HG03378 (cell line): ENCODE data around the gene CADM3.

ENCODE experiments used
- ATAC-seq: cut with Tn5 transposase; IDR thresholded peaks from one replicate; pipeline ENCODE4 v1.9.1; 2021; ENCODE audit warnings: mild to moderate bottlenecking, moderate library complexity; ENCODE audit not compliant: unreplicated experiment

The CADM3 gene

DNA sequence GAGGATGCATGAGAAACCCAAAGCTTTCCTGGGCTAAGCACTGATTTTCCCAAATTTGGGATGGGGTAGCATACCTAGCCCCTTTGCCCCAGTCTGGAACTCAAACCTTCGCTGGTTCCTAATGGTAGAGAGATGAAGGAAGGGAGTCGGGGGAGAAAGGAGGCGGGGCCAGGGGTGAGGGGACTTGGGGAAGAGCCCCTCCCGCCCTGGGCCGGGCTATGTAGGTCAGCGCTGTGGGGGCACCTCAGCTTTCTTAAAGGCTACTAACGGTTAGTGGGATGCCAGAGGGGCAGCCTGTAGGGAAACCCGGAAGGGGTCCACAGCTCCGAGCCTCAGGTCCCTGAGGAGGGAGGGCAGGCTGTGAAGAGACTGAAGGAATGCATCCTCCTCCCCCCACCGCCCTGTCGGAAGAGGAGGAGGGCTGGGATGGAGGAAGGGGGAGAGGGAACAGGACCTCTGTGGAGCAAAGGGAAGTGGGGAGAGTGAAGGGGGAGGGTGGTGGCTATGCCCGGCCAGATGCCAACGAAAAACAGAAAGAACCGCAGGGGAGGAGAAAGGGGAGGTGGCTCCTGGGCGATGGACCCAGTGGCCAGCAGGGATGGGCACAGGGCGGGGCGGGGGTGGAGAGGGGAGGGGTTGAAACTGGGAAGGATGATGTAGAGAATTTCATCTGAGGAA, 1.3 kb downstream of the CADM3 start:
- no peak for ATAC-seq

GRCh38 chr1:159173320-159173719, 1.9 kb downstream of the CADM3 start:
- ATAC-seq: no peak

DNA sequence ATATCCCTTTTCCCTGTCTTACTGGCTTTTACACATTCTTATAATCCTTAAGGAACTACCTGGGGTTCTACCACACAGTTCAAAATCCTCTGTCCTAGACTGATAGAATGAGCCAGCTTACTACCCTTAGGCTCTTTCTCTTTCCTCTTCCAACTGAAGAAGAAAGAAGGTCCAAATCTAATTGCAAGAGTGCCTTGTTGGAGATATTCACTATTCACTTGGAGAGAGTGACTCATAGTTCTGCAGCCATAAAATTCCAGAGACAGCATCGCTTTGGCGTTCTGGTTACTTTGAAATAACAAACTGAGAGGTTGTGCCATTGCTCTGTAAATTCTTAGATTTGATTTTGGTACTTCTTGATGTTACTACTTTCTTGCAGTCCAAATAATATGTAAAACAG, 4.2 kb downstream of the CADM3 start:
- ATAC-seq: no peak

- ATAC-seq: no peak
Measured at GRCh38 chr1:159177272-159177907, 6.0 kb downstream of the CADM3 start.

DNA sequence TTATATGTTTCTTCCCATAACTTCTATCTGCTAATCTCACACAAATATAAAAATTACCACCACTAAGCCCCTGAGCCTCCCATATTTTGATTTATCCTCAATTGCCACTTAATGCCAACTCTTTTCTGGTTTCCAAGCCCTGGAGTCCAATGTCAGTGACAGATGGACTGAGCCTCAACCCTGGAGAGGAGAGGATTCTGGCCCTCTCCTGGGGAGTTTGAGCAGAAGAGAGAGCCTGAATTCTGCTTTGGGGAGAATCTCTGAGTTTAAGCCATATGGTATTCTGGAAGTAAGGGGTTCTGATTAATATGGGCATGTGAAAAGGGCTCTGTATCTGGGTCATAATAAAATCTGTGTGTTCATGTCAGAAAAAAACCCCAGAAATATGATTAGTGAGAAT, 8.5 kb downstream of the CADM3 start:
- ATAC-seq: no peak

DNA sequence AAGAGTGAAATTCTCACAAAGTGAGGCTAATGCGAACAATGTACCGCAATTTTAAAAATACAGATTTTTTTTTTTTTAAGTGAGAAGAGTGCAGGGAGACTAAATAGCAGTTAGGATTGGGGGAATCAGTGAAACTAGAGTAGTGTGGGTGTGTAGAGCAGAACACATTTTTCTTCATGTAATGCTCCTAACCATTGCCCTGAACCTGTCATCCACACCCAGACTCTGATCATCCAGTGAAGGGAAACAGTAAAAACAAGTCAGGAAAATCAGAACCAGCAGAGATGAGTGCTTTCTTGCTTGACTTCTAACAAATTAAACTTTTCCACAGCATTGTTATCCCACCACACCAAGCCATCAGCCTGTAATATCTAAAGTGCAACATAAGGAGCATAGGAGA, 9.1 kb downstream of the CADM3 start:
- ATAC-seq: no peak

- ATAC-seq: no peak
Measured at GRCh38 chr1:159181328-159182024, 10.1 kb downstream of the CADM3 start.

DNA sequence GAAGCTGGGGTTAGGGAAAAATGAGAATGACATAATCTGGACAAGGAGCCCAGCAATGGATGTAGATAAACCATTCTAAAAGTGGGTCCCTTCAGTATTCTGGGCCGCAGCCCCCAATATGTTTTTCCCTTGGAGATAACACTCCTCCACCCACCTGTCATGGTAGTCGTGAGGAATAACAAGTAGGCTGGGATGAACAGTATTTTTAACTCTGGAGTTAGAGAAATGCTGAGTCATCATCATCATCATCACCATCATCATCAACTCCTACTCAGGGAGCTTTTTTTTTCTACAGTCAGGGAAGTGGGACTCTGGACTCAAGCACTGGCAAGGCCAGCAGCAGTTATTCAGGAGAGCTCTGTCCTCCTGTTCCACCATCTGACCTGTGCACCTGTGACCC, 12.8 kb downstream of the CADM3 start:
- ATAC-seq: no peak

- no peak for ATAC-seq
Measured at GRCh38 chr1:159185121-159185520, 13.7 kb downstream of the CADM3 start.

- ATAC-seq: no peak
Measured at GRCh38 chr1:159187033-159187432, 15.6 kb downstream of the CADM3 start.

DNA sequence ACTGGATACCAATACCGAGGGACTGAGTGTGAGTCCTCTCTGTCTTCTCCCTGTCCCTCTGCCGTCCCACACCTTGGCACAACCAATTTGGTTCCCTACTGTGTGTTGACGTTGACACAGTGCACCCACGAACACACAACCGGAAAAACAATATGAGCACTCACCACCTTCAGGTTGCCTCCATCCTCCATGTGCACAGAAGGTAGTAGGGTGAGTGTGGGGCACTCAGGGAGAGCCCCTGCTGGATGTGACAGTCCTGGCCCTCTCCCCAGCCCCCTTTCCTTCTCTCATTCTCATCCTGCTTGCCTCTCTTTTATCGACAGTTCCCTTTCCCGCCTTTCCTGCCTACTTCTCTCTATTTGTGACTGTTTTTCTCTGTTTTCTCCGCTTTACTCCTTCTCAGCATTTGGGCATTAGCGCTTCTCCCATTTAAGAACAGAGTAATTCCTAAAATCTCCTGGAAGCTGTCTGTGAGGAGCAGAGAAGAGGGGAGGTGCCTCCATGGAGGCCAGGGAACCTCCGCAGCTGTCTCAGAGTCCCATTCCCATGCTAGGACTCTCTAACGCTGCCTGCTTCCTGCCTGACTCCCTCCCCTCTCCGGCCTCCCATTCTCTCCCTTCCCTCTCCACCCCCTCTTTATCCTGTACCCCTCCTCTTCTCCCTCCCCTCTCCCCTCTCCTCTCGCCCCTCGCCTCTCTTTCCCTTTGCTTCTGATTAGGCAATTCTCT, 16.4 kb downstream of the CADM3 start:
- ATAC-seq: no peak

DNA sequence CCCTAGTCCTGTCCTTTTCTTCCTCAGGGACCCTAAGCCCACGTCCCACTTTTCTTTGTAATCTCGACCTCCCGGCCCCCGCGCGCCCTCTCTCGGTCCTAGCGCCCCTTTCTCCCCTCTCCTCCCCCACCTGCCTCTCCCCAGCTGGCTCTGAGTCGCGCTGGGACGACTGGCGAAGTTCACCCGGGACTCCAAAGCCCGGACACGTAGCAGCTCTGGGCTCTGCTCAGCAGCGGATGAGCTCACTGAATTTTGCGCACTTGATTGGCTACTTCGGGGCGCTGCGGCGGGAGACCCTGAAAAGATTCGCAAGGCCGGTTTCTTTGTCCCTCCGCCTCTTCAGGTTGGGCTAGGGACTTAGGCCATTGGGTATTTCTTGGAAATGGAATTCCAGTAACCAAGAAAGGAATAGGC, 17.0 kb downstream of the CADM3 start:
- peak; percentile 94 for ATAC-seq

GRCh38 chr1:159190441-159190840, 19.0 kb downstream of the CADM3 start:
- no peak for ATAC-seq

DNA sequence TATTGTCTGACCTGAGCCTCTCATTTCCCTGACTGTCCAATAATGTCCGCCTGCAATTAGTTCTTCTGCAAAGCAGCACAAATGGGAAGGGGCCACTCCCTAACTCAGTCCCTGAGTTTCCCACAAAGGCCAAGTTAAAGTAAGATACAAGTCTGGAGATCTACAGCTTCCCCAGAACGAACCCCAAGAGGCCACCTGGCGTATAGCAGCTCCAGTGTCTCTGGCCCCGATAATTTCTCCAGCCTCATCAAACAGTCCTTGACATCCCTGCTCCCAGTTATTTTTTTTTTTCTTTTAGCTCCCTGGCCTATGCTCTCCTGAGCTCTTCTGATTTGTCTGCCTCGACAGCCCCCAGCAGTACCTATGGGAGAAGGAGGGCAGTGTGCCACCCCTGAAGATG, 25.1 kb downstream of the CADM3 start:
- ATAC-seq: no peak

GRCh38 chr1:159197561-159198557, 26.4 kb downstream of the CADM3 start:
- peak; percentile 87 for ATAC-seq

DNA sequence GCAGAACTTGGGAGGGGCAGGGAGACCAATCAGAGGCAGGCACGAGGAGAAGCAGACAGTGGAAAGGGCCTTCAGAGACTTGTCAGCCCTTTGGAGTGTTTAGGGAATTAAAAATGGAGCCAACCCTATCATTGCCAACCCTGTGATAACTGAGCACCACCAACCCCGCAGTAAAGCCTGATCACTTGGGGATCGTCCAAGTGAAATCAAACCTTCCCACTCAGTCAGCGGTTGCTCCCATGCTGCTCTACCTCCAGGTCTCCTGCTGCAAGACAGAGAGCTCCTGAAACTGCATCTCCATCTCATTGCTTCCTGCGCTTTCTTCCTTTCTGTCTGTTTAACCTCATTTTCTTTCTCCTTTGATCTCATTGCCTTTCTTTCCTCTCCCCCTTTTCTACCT, 28.5 kb downstream of the CADM3 start:
- ATAC-seq: no peak

- ATAC-seq: no peak
Measured at GRCh38 chr1:159200769-159201168, 29.4 kb downstream of the CADM3 start.

GRCh38 chr1:159201642-159202041, 30.2 kb downstream of the CADM3 start:
- ATAC-seq: no peak

DNA sequence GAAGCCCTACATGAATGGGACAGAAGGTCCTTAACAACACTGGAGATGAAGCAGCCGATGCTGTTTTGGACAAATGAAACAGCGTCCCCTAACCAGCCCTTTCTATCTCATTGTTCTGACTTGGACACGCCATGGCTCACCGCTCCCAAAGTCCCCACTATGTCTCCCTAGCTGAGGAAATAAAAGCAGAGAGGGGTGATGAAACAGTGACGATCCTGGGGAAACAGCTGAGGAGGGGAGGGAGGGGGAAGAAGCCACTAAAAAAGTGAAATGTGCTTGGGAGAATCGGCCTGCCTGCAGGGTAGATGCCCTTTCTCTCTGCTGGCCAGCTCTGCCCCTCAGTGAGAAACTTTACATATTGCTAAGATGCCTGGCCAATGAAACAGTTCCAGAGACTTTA, 32.2 kb downstream of the CADM3 start:
- no peak for ATAC-seq
